Stimulated activated CD4-positive, alpha-beta T cell treated with anti-CD3 and anti-CD28 coated beads, Interleukin-1b, Interleukin-23, amount 100 ng/mL, for 24 hours (primary cell): ENCODE data around the gene IFNA17.
"Not testable (repeated sequence)": the region's sequence is repeated elsewhere in the genome, so short reads cannot be mapped to it uniquely, and the experiment has no call there.

ENCODE experiments used
- DNase-seq, 4 experiments: peaks; one replicate each; pipeline ENCODE4 v3.0.0-alpha.2; 2020; ENCODE audit warnings: low read depth in 4 of 4, low spot score in 1 of 4

Gene IFNA17

DNA sequence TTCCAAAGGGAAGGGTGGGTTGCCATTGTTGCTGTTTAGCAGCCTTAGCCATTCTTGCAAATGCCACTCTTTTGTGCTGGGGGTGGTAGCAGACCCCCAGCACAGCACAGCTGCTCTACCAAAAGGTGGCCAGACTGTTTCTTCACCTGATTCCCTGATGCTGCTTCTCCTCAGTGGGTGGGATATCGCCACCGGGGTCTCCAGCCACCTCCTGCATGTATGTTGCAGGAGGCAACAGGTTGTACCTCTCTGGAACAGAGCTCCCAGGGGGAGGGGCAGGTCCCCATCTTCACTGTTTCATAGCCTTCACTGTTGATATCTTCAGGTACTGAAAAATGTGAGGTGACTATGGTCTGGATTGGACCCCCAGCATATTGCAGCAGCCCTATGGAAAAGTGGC lies 17.2 kb downstream of the IFNA17 start:
- DNase-seq = not testable (repeated sequence)

DNA sequence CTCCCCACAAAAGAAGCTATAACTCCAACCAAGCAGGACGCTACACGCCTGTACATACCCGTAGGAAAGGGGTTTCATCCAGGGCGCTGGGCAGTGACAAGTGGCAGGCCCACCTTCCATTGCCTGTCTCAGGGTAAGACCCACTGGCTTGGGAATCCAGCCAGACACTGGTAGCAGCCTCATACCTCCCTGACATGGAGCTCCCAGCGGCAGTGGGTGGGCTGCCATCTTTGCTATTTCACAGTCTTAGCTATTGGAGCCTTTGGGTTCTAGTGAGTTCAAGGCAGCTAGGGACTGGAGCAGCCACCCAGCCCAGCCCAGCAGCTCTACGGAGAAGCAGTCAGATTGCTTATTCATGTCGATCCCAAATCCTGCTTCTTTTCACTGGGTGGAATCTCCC lies 17.7 kb downstream of the IFNA17 start:
- no peak for DNase-seq

DNA sequence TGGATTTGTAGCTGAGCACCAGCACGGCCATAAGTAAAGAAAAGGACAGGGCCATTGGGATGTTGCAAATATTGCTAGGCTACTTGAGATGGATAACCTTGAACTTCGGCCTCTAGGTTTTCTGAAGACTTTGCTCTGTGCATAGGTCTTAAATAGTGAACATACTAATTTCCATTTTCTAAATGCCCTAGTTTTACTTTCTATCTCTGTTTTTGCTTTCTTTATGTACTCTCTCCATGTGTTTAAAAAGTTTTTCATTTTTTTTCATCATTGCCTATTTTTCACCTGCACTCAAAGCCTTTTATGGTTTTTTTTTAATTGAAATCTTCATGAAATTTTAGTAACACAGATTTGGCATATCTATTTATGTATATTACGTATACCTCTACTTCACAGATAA lies 21.0 kb downstream of the IFNA17 start, which contains the start of gene IFNA10:
Gene IFNA10, minus strand, starts transcription at position 101 of the 400 bp plus-strand sequence. Its CDS starts 46 bp downstream, at position 55.
- not testable (repeated sequence) for DNase-seq

DNA sequence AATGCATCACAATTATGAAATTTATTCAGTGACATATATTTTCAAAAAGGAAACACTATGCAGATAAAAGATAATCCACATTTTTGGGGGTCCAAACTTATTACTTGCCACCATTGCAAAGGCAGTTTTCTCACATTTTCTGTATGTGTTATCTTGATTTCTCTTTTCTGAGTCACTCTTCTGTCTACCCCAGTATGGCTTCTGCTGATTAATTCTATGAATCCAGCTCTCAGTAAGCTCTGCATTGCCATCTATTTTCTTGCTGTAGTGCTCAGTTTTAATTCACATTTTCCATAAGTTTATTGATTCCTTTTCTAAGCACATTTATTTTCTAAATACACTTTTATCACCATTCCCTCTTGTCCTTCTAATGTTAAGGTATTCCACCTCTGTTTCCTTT lies 22.8 kb downstream of the IFNA17 start:
- DNase-seq = no peak

DNA sequence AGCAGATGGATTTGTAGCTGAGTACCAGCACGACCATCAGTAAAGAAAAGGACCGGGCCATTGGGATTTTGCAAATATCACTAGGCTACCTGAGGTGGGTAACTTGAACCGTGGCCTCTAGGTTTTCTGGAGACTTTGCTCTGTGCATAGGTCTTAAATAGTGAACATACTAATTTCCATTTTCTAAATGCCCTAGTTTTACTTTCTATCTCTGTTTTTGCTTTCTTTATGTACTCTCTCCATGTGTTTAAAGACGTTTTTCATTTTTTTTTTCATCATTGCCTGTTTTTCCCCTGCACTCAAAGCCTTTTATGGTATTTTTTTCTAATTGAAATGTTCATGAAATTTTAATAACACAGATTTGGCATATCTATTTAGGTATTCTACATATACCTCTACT lies 25.9 kb downstream of the IFNA17 start, which contains the start of gene IFNA7:
Gene IFNA7, minus strand, starts transcription at position 101 of the 400 bp plus-strand sequence. Its CDS starts 40 bp downstream, at position 61.
- DNase-seq = not testable (repeated sequence)

DNA sequence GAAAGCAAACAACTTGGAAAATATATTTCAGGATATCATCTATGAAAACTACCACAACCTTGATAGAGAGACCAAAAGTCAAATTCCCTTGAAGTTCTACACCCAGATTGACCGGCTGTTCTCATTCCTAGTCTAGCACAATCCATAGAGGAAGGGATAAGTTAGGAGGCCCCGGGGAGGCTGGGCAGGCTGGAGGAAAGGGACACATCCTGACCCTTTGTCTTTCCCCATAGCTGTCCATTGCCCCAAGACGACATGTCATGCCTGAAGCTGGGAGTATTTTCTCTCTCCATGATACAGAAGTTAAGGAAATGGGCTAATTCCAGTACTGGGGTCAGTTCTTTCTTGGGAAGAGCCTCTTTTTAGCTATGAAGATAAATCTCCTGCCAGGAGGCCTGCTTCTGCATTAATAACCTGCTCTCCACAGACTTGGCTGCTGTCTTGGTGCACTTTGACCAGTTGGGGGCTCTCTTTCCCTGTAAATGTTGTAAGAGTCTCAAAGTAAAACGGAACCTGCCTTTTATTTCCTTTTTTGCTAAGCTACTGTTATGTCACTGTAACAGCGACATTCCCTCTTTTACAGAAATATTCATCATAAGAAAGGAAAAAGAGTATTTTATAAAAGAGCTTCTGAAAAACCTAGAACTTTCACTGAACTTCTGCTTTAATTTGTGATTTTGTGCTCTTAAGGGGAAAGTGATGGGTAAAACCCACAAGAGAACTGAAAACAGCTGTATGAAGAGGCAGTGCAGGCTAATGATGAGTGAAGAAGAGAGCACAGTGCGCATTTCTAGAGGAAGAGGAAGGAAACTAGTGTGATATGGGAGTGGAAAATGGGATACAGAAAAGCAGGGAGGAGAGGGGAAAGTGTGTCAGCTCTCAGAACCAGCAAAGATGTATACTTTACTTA lies 32.9 kb downstream of the IFNA17 start:
- DNase-seq = peak in 2 of 4 experiments; percentile 7 to 13

DNA sequence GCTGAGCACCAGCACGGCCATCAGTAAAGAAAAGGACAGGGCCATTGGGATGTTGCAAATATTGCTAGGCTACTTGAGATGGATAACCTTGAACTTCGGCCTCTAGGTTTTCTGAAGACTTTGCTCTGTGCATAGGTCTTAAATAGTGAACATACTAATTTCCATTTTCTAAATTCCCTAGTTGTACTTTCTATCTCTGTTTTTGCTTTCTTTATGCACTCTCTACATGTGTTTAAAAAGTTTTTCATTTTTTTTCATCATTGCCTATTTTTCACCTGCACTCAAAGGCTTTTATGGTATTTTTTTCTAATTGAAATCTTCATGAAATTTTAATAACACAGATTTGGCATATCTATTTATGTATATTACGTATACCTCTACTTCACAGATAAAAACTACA lies 40.5 kb downstream of the IFNA17 start, which contains the start of gene IFNA4:
Gene IFNA4, minus strand, starts transcription at position 101 of the 400 bp plus-strand sequence. Its CDS starts 56 bp downstream, at position 45.
- not testable (repeated sequence) for DNase-seq

DNA sequence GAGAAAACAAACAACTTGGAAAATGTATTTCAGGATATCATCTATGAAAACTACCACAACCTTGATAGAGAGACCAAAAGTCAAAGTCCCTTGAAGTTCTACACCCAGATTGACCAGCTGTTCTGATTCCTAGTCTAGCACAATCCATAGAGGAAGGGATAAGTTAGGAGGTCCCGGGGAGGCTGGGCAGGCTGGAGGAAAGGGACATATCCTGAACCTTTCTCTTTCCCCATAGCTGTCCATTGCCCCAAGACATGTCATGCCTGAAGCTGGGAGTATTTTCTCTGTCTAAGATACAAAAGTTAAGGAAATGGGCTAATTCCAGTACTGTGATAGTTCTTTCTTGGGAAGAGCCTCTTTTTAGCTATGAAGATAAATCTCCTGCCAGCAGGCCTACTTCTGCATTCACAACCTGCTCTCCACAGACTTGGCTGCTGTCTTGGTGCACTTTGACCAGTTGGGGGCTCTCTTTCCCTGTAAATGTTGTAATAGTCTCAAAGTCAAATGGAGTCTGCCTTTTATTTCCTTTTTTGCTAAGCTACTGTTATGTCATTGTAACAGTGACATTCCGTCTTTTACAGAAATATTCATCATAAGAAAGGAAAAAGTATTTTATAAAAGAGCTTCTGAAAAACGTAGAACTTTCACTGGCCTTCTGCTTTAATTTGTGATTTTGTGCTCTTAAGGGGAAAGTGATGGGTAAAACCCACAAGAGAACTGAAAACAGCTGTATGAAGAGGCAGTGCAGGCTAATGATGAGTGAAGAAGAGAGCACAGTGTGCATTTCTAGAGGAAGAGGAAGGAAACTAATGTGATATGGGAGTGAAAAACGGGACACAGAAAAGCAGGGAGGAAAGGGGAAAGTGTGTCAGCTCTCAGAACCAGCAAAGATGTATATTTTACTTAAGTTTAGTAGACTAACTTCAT lies 44.9 kb downstream of the IFNA17 start:
- DNase-seq = not testable (repeated sequence)
